Fibroblast of gingiva (primary cell): ENCODE measurements around the gene LYSMD2.

Experiments used
- DNase-seq: peaks from one replicate; pipeline ENCODE4 v3.0.0-alpha.2; 2011; ENCODE audit warnings: low read depth

The LYSMD2 gene

DNA sequence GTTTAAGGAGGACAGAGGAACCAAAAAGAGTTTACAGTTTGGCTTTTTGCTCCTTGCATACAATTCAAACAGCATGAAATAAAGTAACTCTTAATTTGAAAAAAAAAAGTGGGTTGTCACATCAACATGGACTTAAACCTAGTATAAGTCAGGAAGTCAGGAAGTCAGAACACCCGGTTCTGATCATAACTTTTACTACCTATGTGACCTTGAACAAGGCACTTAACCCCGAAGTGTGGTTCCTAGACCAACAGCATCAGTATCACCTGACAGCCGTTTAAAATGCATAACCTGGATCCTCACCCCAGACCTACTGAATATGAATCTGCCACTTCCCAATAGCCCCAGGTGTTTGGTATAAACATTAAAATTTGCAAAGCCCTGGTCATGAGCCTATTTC is 18.7 kb downstream of the LYSMD2 start:
- DNase-seq, result no peak

DNA sequence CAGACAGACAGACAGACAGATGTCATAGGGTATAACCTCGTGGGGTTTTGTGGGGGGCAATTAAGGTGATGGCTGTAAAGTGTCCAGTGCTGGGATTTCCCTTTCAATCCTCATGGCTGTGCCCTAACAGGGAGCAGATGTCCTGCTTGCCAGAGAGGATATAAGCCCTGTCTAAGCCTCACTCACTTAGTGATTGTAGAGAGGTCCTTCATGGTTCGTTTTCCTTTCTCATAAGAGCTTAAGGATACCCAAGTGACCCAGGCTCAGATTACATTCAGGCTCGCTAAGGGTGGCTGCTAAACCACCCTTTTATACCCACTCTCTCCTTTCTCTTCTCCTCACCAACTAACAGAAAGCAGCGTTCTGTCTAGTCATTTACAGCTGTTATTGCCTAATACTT is 19.2 kb downstream of the LYSMD2 start:
- DNase-seq, result no peak

DNA sequence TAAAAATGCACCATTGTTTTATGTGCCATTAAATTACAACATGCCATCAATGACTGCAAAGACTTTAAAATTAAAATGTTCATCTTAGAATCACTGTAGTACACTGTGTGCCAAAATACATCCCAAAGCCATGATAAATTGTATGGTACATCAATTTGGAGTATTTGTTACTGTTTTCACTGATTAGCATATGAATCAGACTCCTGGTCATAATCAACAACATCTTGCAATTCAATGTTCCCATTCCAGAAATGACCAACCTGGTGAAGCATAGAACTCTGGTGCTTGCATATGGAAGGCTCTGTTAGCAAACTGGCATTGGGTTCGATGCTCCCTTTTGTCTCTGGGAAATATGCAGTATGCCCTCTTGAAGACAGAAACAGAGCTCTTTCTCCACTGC is 22.5 kb downstream of the LYSMD2 start:
- no peak for DNase-seq

DNA sequence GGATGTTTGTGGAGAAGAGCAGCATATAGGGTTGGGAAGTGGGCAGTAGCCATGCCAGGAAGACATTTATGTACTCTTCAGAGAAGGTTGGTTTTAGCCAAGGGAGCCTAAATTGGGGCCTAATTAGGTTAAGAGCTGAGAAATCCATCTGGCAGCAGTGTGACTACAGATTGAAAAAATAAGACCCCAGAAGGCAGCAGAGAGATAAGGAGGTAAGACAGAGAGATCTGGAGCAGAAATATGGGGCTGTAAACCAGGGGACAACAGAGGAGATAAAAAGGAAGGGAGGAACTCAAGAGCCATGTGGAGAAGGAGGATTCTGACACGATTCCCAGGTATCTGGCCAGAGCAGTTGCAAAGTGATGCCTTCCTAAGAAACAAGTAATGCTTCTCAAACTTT is 23.3 kb downstream of the LYSMD2 start:
- DNase-seq, result no peak

DNA sequence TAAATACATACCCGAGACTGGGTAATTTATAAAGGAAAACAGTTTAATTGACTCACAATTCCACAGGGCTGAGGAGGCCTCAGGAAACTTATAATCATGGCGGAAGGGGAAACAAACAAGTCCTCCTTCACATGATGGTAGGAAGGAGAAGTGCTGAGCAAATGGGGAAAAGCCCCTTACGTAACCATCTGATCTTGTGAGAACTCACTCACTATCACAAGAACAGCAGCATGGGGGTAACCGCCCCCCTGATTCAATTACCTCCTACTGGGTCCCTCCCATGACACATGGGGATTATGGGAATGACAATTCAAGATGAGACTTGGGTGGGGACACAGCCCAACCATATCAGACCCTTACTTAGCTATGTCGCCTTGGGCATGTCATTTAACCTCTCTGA is 28.4 kb downstream of the LYSMD2 start:
- DNase-seq, result no peak

DNA sequence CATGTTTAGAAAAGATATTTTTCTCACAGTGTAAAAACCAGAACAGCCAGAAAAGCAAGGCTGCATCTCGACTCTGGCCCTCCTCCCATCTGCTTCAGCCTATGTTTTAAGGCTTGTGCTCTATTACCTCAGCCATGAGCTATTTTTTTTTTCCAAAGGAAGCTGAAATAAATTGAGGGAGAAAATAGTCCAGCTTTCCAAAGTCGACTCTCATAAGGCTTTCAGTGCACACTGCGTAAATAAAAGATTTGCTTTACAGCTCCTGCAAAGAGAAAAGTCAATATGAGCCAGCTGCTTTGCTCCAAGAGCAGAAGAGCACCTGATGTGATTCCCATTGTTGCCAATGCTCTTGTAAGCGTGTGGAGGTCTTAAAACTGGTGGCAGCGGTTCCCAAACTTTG is 29.4 kb downstream of the LYSMD2 start:
- DNase-seq, result no peak

DNA sequence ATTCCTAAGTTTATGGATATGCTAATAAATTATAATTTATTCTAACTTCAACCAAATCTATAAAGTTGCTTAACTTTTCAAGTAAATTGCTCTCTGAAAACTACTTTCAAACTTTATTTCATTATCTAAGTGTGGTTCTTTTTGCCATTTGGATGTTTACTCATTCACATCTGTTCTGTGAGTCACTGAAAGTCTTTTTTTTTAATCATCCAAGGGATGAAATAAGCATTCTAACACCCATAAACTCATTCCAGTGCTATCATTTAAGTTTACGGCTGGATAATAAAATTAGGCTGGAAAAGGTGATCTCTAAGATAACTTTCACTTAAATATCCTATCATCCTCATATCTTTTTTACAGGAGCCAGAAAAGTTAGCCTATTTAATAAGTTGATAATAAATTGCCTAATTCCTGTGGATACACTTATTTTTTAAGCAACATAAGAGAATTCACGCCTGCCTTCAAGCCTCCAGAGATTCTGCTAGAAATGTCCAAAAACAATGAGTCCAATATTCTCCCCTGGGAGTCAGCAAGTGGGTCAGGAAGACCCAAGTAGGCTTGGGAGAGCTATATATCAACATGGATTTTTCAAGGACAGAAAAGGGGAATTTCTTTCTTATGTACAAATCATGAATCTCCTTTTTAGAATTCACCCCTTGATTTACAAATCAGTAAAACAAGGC is 30.4 kb downstream of the LYSMD2 start:
- DNase-seq, result no peak

DNA sequence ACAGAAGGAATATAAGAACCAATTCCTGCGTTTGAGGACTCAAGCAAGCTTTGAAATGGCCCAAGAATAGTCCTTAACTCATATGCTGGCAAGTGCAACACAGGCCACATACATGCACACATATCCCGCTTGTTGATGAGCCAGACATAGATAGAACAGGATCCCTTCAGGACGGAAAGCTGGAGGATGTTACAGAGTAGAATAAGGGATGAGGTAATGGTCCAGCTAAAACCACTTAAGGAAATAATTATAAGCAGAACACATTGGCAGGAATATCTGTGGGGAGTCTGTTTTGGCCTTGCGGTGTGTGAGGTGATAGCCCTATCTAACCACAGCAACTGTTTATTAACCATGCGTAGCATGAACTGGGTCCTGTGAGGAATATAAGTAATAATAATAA is 31.2 kb downstream of the LYSMD2 start:
- DNase-seq, result peak; percentile 11

DNA sequence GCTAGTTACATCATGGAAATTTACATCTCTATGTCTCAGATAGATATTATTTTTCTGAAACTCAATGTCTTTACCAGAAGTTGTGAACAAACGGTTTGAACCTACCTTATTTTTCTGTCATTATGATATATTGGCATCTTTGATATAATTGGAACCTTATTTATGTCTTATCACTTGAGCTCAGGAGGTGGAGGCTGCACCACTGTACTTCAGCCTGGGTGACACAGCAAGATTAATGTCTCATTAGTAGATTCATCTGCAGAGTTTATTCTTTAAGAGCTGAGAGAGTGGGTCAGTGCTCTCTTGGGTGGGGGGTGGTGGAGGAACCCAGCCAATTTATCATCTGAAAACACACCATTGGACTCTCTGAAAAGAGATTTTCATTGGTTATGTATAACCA is 34.7 kb downstream of the LYSMD2 start:
- no peak for DNase-seq

DNA sequence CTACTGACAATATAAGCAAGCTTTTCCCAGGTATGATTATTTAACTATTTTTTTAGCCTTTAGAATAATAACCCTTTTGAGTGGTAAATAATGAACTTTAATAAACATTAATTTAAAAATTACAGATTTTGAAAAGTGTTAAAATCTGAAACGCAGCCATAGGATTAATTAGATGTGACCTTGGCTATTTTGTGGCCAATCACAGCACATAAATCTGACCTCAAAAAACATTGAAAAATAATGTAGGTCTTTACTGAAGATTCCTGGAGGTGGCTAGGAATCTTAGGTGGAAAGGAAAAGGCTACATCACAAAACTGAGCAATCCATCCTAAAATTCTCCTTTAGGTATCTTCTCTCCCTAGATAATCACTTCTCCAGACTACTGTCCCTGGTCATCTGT is 38.1 kb downstream of the LYSMD2 start:
- DNase-seq, result no peak

DNA sequence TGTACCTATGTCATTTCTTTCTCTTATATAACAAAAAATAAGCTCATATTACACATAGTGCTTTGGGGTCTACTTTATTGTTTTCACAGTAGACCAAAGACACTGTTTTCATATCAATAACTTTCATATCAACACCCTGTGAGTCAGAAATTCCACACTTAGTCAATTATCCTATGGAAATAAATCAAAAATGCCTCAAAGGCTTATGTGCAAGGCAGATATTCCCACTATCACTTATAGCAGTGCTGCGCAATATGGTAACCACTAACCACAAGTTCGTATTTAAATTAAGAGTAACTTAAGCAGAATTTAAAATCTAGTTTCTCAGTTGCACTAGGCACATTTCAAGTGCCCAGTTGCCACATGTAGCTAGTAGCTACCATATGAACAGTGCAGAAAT is 40.3 kb downstream of the LYSMD2 start:
- no peak for DNase-seq

DNA sequence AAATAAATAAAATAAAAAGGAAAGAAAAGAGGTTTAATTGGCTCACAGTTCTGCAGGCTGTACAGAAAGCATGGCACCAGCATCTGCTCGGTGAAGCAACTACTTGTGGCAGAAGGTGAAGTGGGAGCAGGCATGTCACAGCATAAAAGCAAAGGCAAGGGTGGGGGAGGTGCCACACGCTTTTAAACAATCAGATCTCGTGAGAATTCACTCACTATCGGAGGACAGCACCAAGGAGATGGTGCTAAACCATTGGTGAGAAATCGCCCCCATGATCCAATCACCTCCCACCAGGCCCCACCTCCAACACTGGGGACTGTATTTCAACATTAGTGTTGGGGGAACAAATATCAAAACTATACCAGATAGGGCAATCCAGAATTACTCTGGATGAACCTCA is 40.9 kb downstream of the LYSMD2 start:
- DNase-seq, result no peak

DNA sequence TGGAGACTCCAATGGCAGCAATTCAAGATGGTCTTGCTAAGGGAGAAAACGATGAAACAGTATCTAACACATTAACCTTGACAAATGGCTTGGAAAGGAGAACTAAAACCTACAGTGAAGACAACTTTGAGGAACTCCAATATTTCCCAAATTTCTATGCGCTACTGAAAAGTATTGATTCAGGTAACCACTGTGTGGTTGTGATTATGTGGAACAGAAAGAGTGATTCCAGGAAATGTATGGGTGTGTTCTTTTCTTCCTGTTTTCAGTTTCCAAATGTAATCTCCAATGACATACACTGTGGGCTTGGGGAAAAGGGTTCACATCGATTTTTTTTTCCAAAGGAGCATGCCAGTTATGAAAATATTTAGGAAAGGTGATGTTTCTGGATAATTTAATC is 45.3 kb downstream of the LYSMD2 start:
- no peak for DNase-seq

DNA sequence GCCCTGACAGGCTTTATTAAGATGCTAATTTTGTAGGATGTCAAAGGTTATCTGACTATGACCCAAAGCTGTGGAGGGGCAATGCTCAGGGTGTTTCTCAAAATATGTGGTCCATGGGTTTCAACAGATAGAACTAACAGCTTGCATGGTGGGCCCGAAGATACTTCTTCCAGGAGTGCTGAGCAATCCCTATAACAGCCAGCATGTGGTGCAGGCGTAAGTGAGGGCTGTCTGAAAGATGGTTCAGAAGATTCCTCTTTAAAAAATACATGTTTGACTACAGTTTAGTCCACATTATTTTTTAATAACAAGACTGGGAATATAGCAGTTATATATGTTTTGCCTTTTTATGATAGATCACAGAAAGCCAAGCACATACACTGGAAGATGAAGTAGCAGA is 48.6 kb downstream of the LYSMD2 start:
- DNase-seq, result no peak

DNA sequence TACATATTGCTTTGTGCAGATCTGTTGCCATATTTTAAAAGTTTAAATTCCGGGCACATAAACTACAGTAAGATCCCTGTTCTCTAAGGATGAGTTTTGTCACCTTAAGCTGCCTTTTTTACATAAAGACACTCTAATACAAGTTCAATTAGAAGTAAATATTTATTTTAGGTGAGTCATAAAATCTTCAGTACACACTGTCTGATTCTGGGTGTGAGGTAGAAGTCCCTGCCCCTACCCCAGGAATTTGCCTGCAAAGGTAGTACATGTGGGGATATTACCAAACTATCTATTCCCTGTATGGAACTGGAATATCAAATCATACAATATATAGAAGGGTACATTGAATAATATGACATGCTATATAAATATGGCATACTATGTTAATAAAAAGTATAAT is 49.9 kb downstream of the LYSMD2 start:
- no peak for DNase-seq

DNA sequence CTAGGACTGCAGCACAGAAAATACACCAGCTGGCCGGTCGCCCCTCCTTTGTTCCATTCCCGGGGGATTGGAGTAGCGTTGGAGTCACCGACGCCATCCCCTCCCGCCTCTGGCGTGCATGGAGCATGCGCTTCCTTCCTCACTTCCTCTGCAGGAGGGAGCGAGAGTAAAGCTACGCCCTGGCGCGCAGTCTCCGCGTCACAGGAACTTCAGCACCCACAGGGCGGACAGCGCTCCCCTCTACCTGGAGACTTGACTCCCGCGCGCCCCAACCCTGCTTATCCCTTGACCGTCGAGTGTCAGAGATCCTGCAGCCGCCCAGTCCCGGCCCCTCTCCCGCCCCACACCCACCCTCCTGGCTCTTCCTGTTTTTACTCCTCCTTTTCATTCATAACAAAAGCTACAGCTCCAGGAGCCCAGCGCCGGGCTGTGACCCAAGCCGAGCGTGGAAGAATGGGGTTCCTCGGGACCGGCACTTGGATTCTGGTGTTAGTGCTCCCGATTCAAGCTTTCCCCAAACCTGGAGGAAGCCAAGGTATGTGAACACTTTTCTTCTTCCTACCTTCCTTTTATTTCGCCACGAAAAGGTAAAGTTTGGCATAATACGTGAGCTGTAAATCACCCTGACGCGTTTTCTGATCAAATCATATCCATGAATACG is 56.0 kb downstream of the LYSMD2 start, which contains the start of gene SCG3:
TSS of gene SCG3 (plus strand) at position 201 of the 661 bp plus-strand sequence. CDS start at position 454, 253 bp downstream.
- DNase-seq, result peak; percentile 25

DNA sequence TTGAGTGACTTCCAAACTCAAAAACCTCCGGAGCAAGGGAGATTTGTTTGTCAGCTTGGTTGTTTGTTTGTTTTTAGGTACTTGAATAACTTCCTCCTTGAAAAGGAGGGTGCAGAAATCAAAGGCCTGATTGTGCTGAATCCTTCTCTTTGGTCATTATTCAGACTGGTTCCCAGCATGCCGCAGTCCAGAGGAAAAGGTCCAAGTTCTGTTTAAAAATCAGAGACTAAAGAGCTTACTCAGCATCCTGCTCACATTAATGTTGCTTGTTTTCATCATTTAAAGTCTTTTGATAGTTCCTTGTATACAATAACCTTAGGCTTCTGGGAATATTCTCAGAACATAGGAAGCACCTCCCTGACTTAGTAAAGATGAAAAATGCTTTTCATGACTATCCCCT is 57.1 kb downstream of the LYSMD2 start:
- DNase-seq, result no peak

DNA sequence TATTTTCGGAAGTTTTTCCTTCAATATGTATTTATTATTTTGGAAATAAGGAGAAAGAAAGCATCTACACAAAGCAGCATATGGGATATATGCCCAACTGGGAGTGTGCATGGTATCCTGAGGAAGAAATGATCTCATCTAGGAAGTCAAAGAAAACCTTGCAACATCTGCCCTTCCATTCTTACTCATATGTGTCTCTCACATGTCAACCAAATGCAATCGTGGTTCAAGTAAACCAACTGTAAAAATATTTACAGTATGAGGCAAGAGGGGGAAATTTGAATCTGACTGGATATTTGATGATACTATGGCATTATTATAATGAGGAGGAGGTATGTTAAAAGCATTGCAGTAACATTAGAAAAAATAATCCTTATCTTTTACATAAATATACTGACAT is 59.4 kb downstream of the LYSMD2 start:
- no peak for DNase-seq

DNA sequence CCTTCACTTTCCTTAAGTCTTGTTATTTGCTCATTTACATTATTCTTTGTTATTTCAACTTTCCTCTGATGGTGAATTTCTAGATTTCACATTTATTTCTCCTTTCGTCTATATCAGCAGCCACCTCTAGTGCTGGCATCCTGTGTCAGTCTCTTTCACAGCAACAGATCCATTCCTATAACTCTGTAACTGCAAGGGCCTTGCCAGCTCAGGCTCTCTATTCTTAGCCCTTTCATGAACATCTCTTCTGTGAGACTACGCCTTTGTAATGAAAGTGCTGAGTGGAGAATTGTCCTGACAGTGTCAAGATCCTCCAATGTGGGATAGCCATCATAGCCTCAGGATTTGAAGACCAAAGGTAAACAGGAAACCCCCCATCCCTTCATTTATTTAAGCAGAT is 60.0 kb downstream of the LYSMD2 start:
- DNase-seq, result no peak

DNA sequence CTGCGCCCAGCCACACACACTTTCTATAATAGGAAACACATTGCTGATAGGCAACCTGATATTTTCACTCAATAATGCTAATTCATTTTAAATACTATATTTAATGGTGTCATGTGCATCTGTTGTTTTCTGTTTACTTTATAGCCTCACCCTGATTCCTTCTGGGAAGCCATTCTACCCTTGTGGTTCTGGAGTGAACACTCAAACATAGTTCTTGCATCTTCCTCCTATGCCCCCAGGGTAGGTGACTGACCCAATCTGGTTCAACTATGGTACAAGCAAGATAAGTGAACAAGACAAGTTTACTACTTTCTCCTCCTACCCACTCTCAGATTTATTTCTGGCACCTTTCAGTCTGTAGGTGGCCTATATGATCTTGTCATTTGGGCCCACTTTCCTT is 60.4 kb downstream of the LYSMD2 start:
- no peak for DNase-seq

DNA sequence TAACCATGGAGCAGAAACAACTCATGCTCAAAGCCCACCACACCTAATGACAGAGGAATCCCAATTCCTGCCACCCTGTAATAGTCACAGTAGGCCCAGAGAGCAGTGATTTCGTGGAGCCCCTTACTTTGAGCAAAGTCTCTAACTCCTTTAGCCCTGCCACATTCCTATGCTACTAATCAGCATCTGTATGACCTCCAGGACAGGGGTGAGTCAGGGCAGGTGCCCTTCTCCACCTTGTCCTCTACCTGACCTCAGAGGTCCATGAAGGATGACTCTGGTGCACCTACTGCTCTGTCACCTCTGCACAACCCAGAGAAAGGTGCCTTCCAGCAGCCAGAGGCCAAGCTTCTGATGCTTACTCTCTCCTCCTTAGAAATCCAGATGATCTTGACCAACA is 62.2 kb downstream of the LYSMD2 start:
- no peak for DNase-seq
